GM18499 (cell line): ENCODE results near the gene LGI4.

ENCODE experiments used
- ATAC-seq: cut with Tn5 transposase; IDR thresholded peaks from one replicate; pipeline ENCODE4 v1.9.1; 2021; ENCODE audit warnings: moderate number of reproducible peaks; ENCODE audit not compliant: insufficient read depth, unreplicated experiment

LGI4 gene

DNA sequence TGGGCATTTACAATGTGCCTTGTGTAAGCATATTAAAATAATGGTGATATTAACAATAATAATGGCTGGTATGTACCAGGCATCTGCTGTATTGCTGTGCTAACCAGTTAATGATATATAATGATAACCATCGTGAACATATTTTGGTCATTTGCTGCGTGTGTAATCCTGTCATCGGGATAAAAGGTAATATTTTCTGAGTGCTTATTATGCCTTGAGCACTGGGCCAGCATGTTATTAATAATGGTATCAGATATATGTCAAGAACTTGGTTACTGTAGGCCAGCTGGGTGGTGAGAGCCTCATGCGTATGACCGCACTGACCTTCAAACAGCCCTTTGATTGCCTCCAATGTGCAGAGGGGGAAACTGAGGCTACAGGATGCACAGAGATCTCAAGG, 41.4 kb downstream of the LGI4 start:
- ATAC-seq = no peak

DNA sequence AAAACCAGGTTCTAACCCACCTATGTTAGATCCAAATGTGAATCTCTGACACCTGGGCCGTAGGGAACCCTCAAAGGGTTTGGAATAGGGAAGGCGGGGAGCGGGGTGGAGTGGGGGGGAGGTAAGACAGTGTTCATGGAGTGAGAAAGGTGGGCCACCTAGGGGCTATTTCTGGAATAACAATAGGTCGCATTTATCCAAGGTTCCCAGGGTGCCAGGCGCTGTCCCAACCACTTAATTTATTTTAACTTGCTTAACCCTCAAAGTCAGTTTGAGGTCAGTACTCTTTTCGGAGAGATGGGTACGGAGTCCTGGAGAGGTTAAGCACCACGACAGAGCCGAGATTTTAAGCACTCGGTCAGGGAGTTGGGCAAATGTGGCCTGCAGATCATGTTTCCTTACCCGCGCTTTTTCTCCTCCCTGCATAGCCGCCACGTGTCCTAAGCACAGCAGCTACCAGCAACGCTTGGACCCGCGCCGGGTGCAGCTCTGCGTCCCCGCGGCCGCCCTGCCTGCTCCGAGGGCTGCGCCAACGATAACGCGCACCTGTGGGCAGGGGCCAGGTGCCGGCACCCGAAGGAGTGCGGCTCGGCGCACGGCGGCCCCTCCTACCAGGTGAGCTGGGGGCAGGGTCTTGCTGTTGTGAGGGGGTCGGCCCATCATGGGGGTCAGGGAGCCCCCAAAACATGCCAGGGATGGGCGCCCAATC, 44.2 kb downstream of the LGI4 start:
- ATAC-seq = no peak

DNA sequence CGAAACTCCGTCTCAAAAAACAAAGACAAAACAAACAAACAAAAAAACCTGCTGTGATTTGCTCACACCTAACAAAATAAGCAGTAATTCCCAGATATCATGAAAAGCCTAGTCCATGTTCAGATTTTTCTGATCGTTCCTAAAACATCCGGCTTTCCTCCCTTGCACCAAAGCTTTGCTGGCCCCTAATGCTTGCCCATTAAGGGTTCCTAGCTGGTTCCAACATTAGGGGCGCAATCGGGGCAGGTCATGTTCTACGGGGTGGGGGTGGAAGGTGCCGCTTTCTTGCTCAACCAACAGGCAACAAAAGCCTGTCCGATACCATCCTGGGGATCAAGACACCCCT, 44.7 kb downstream of the LGI4 start:
- no peak for ATAC-seq

DNA sequence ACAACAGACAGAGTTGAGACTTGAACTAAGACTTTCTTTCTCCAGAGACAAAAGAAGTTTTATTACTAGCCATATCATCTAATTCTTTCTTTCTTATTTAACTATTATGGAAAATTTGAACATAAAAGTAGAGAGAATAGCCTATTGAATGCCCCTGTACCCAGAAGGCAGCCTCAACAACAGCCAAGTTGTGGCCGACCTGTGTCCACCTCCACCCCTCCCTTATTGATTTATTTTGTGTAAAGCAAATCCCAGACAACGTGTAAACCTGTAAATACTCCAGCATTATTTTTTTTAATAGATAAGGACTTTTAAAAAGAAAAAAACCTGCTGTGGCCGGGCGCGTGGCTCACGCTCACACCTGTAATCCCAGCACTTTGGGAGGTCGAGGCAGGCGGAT, 45.3 kb downstream of the LGI4 start:
- no peak for ATAC-seq

DNA sequence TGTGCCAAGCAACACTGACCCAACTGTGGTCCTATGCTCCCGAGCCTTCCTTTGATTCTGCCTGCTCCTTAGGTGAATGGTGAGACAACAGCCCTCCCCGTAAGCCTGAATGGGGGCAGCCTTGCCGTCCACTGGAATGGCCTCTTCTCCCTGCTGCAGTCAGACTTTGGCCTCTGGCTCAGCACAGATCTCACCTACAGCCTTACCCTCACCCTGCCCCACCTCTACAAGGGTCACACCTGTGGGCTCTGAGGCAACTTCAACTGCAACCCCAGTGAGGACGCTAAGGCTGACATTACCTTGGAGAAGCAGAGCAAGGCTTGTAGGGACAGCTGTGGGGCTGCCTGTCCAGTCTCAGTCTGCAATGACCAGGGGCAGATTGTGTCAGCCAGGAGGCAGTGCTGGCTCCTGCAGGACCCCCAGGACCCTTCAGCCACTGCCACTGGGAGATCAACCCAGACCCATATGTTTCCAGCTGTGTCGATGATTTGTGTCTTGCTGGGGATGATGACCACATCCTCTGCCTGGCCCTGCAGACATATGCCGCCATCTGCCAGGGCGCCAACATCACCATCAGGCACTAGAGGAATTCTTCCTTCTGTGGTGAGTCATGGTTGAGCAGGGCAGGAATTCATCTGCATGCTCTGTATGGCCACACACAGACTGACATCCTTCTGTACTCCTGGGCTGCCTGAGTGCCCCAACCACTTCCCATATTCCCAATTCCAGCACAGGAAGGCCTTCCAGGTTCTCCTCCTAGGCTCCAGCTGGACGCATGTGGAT, 46.5 kb downstream of the LGI4 start:
- ATAC-seq = no peak

DNA sequence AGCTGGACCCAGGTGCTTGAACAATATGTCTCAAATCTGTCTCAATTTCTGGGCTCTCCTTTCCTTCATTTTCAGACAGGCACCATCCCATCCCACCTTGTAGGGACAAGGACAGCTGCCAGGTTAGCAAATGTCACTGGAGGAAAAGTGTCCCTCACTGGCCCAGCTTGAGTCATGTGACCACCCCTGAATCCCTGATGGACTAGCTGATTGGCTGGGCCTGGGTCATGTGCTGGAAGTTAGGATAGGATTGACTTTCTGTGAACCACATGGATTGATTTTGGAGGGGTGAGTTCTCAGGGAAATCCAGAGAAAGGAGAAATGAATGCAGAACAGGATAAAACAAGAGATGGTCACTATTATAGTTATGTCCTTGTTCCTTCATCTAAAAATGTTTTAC, 47.5 kb downstream of the LGI4 start:
- ATAC-seq = no peak

DNA sequence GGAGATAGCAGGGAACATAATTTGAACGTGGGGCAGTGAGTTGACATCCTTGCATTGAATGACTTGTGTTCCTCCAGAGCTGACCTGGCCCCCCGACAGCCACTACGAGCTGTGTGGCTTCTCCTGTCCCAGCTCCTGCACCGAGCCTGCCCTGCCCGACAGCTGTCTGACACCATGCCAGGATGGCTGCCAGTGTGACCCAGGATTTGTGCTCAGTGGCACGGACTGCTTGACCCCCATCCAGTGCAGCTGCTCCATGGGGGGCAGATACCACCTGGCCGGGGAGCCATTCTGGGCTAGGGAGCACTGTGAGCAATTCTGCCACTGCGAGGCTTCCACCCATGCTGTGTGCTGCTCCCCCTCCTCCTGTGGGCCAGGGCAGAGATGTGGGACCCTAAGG, 48.4 kb downstream of the LGI4 start:
- ATAC-seq = no peak

DNA sequence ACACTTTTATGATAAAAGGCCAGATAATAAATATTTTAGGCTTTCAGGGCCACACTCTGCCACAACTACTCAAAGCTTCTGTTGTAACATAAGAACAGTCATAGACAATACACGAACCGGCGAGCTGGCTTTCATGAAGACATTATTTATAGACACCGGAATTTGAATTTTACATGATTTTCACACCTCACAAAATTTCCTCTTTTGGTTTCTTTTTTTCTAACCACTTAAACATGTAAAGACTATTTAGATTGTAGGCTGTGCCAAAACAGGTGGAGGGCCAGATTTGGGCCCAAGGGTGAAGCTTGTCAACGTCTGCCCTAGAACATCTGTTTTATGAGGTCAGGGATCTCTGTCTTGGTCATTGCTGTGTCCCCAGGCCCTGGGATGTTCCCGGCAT, 48.9 kb downstream of the LGI4 start:
- ATAC-seq = no peak

DNA sequence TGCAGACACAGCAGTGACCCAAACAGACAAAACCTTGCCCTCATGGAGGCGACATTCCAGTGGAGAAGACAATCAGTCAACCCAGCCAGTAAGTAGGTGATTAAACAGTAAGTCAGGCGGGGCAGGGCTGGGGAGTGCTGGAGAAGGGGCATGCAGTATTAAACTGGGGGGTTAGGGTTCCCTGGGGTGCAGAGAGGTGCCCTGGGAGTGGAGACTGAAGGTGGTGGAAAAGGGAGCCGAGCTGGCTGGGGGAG, 50.4 kb downstream of the LGI4 start:
- no peak for ATAC-seq

DNA sequence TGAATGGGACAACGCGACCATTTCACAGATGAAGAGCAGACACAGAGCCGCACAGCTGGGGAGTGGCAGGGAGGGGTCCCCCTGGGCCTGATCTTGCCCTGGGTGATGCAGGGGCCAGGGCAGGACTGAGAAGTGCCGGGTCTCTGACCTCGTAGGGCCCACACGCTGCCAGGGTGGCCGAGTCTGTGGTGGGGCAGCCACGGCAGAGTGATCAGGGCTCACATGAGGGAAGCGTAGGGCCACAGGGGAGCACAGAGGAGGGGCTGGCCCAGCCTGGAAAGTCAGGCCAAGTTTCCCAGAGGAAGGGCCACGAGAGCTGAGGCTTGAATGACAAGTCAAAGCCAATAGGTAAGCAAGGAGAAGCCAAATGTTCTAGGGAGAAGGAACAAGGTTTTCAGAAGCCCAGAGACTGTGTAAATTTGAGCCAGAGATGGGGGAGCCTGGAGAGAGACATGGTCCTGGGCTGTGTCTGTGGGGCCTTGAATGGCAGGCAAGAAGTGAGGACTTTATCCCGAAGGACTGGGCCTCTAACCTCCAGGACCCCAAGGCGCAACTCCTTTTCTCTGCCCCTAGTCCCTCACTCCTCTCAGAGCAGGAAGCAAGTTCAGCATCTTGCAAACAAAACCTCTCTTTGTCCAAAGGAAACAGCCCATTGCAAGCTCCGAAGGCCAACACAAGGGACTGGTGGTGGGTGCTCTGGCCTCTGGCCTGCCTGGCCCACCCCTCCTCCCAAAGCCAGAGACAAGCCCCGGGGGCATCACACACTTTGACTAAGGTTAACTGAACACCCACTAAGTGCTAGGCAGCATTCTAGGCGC, 51.0 kb downstream of the LGI4 start:
- ATAC-seq = no peak

DNA sequence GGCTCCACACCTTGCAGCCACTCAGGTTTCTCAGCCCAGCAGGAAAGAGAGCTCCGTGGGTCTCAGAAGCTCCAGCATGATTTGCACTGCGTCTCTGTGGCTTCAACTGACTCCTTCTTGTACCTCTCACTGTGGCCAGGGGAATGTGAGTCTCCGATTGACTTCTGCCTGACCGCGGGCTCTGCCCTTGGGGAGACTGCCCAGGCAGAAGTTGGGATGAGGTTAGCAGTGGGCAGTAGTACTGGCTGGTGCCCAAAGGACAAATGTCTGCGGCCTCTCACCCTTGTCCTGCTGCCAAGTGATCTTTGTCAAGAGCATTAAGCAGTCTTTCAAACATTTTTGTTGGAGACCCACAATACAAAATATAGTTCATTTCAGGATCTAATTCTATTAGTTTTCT, 53.7 kb downstream of the LGI4 start:
- no peak for ATAC-seq

DNA sequence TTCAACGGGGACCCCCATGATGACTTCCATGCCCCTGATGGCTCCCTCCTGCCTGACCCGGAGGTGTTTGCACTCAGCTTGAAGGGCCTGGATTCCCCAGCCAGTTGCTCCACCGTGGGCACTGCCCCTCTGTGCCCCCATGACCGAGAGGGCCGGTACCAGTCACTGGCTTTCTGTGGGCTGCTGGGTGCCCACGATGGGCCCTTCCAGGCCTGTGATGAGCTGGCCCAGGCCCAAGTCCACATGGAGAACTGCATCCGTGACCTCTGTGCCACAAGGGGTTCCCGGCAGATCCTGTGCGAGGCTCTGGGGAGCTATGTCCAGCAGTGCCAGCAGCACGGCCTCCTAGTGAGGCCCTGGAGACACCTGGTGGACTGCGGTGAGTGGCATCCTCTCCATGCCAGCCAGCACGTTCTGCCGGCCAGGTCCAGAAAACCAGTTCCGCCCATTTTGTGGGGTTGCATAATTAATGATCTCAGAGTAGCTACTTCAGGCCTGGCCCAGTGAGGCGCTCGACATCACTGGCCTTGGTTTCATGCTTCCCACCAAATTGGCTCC, 54.2 kb downstream of the LGI4 start:
- ATAC-seq = no peak

DNA sequence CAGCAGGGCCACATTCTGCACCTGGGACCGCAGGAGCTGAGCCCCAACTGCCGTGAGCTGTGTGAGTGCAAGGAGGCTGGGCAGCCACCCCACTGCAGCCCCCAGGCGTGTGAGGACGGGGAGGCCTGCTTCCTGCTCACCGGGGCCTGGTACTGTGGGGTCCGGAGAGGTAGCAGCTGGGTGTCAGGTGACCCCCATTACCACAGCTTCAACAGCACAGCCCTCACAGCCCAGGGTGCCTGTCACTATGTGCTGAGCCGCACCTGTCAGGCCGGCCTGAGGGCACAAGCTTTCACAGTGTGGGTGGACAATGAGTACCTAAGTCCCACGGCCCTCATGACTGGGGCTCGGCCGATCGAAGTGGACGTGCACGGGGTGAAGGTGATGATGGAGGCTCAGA, 55.0 kb downstream of the LGI4 start:
- ATAC-seq = no peak

DNA sequence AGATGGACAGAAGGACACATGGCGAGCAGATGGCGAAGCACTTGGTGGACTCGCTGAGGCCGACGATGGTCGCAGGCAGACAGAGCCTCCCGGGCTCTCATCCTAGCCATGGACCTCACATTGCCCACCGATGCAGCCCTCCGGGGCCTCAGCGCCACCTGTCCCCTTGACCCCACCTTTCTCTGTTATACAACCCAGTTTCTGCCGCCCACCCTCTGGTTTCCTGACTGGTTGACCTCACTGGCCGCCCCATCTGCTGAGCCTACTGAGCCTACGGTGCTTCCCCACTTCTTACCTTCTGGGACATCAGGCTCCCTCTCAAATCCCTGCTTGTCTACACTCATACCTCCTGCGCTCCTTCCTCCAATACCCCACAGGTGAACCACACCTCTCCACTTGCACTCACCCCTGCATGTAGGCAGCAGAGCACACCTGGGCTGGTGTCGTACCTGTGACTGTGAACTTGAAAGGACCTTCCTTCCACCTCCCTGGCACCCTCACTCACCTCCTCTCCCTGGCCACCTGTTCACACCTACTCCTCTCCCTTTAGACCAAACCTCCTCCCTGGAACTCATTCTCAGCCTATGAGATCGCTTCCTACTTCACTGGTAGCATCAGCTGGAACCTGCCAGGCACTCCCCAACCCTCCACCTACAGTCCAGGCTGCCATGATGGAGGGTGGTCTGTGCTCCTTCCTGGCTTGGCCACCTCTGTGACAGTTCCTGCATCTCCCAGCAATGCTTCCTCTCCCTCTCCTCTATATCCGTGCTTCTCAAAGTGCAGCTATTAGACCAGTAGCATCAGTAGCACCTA, 57.2 kb downstream of the LGI4 start:
- no peak for ATAC-seq

DNA sequence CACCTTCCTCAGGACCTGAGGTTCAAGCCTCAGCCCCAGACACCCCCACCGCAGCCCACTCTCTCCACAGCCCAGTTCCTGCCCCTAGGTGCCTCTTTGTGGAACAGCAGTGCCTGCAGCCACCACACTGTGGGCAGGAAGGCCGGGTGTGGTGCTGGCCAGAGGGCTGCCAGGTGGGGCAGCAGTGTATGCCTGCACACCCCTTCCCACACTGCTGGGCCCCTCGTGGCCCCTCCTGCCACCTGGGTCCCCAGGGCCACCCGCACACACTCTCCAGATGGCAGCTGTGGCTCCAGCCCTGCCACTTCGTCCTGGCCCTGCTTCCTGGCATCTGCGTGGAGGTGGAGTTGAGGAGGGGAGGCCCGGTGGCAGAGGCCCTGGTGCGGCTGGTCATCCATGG, 58.2 kb downstream of the LGI4 start:
- ATAC-seq = no peak

DNA sequence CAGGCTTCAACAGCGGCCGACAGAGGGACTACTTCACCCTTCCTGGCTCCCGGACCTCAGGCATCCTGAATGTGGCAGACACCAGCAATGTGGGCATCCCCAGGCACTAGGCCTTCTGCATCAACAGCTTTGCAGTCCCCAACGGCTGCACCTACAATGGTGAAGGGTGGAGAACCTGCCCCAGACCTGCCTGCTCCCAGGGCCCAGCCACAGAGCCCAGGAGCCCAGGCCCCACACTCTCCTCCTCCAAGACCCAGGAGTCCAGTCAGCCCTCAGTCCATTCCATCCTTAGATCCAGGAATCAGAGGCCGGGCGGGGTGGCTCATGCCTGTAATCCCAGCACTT, 58.9 kb downstream of the LGI4 start:
- ATAC-seq = no peak

DNA sequence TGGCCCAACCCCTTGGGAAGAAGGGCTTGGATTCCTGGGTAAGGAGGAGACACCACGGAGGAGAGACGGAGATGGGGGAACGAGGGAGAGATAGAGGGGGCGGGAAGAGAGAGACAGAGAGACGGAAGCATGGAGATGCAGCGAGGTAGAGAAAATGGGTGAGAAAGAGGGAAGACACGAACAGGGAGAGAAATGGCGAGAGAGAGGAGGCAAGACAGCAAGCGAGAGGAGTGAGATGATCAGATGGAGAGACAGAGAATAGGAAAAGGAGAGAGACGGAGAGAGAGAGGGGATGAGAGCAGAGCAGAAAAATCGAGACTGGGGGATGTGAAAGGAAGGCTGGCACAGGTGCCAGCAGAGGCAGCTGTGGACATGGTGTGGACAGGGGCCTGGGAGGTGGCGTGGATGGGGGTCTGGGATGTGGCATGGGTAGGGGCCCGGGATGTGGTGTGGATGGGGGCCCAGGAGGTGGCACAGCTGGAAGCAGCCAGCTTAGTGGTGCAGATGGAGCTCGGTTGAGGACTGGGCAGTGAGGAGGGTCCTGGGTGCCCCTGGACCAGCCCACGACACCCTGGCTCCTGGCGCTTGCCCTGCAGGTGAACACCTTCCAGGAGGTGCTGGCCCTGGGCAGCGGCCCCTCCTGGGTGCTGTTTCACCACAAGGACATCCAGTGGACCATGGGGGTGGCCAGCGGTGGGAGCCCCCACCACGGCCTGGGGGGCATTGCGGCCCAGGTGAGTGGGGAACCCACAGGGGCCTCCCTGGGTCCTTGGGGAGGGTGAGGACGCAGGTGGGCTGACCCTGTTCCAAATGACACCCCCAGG, 59.4 kb downstream of the LGI4 start:
- ATAC-seq = no peak
